Parathyroid adenoma (tissue), 2 donors: ENCODE data around the gene SF3B1.
"Not testable (repeated sequence)": the region's sequence is repeated elsewhere in the genome, so short reads cannot be mapped to it uniquely, and the experiment has no call there.

ENCODE experiments used
- H2AFZ ChIP-seq: fragments of 300-600 bp; sonication (generic); one replicate; pipeline ENCODE4 v1.7.0; 2017; ENCODE audit warnings: antibody characterized with exemption, mild to moderate bottlenecking
- H3K27ac ChIP-seq: fragments of 300-600 bp; sonication (generic); one replicate; pipeline ENCODE4 v1.7.0; 2017
- H3K27me3 ChIP-seq: fragments of 300-600 bp; sonication (generic); one replicate; pipeline ENCODE4 v1.7.0; 2017; ENCODE audit warnings: low read length; ENCODE audit not compliant: control insufficient read depth, insufficient read depth
- H3K36me3 ChIP-seq: fragments of 300-600 bp; sonication (generic); one replicate; pipeline ENCODE4 v1.7.0; 2017; ENCODE audit warnings: low read length; ENCODE audit not compliant: control insufficient read depth, insufficient read depth
- H3K4me1 ChIP-seq: fragments of 300-600 bp; sonication (generic); one replicate; pipeline ENCODE4 v1.7.0; 2017; ENCODE audit warnings: control low read depth
- H3K4me2 ChIP-seq: fragments of 300-600 bp; sonication (generic); one replicate; pipeline ENCODE4 v1.7.0; 2017; ENCODE audit warnings: low read length
- H3K4me3 ChIP-seq: fragments of 300-600 bp; sonication (generic); one replicate; pipeline ENCODE4 v1.7.0; 2017; ENCODE audit warnings: low read depth, low read length
- H3K79me2 ChIP-seq: fragments of 300-600 bp; sonication (generic); one replicate; pipeline ENCODE4 v1.7.0; 2017; ENCODE audit warnings: control low read depth
- H3K9ac ChIP-seq: fragments of 300-600 bp; sonication (generic); one replicate; pipeline ENCODE4 v1.7.0; 2017; ENCODE audit warnings: mild to moderate bottlenecking
- H3K9me3 ChIP-seq: fragments of 300-600 bp; sonication (generic); one replicate; pipeline ENCODE4 v1.7.0; 2017; ENCODE audit warnings: low read length; ENCODE audit not compliant: control insufficient read depth
- TF ChIP-seq, protein P1 (sequence below): fragments of 300-600 bp; sonication (generic); IDR thresholded peaks from one replicate; pipeline ENCODE4 v1.7.0; 2017; ENCODE audit warnings: antibody characterized with exemption, mild to moderate bottlenecking
- donor health status: primary hyperparathyroidism.

The SF3B1 gene

DNA sequence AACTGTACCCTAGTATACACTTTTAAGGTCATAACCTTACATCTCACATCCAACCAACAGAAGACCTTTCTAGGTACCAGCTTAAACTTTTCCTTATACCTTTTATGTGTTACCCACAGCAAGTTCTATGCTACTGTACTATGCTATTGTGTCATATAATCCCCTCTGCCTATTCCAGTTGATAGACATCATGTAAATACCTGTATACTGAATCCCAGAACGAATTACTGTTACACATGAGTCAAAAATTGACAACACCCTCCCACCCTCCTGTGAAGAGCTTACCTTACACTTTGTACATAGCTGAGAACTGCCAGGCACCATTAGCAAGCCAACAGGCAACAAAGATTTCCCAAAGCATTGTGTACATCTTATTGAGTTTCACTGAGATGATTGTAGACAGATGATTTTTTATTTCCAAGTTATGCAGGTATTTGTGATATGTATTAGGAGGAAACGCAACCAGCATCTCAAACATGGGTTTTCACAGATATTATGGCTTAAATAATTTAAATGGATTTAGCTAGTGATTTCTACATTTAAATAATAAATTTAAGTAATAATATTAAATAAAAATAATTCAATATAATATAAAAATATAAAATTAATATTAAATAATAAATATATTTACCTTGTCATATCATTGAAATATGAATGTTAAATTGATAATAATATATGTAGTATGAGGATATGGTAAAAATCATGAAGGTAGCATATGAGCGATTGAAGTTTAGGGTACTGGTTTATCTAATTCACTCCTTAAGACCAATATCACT lies 81.2 kb downstream of the SF3B1 start:
- Histone ChIP-seq H2AFZ (no peak overlapping the region), H3K36me3 (no peaks in the 10 kb centered on the region), H3K79me2 (no peaks in the 10 kb centered on the region), H3K27me3 (no peaks in the 10 kb centered on the region), H3K9me3 (no peaks in the 10 kb centered on the region), H3K9ac (no peak overlapping the region), H3K4me1 (no peaks in the 10 kb centered on the region), H3K4me3 (no peak overlapping the region), H3K4me2 (no peak overlapping the region), H3K27ac (no peak overlapping the region)
- TF ChIP-seq, protein P1, sequence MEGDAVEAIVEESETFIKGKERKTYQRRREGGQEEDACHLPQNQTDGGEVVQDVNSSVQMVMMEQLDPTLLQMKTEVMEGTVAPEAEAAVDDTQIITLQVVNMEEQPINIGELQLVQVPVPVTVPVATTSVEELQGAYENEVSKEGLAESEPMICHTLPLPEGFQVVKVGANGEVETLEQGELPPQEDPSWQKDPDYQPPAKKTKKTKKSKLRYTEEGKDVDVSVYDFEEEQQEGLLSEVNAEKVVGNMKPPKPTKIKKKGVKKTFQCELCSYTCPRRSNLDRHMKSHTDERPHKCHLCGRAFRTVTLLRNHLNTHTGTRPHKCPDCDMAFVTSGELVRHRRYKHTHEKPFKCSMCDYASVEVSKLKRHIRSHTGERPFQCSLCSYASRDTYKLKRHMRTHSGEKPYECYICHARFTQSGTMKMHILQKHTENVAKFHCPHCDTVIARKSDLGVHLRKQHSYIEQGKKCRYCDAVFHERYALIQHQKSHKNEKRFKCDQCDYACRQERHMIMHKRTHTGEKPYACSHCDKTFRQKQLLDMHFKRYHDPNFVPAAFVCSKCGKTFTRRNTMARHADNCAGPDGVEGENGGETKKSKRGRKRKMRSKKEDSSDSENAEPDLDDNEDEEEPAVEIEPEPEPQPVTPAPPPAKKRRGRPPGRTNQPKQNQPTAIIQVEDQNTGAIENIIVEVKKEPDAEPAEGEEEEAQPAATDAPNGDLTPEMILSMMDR, result no peak

DNA sequence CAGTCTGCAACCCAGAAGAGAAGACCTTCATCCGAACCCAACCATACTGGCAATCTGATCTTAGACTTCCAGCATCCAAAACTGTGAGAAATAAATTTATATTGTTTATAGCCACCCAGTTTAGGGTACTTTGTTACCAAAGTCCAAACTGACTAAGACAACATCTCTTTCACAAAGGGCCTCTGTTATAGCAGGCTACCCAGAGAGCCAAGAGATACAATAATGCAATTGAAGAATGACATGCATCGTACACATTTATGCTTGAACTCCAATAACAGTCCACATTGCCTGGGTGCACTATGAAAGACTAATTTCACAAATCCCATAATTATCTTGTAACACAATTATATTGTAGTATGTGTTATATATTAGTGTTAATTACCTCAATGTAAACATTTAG lies 85.1 kb downstream of the SF3B1 start:
- no peak overlapping the region for H3K4me3 ChIP-seq
- no peaks in the 10 kb centered on the region for H3K9me3 ChIP-seq
- no peaks in the 10 kb centered on the region for H3K27me3 ChIP-seq

DNA sequence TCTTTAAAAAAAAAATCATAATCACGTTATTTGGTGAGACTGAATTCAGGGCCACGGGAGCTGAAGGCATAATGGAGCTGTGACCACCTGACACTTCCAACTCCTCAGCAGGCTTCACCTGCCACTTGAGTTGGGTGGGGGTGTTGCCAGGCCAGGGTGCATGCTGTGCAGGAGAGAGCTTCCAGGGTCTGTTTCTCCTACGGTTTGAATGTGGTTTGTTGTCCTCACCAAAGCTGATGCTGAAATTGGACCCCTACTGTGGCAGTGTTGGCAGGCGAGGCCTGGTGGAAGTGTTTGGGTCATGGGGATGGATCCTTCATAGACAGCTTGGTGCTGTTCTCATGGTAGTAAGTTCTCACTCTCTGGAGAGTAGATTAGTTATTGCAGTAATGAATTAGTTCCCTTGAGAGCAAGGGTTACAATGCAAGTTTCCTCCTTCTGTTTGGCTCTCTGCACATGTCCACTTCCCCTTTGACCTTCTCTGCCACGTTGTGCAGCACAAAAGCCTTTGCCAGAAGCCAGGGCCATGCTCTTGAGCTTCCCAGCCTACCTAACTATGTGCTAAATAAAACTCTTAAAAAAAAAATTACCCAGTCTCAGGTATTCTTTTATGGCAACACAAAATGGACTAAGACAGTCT lies 86.0 kb downstream of the SF3B1 start:
- no peaks in the 10 kb centered on the region for H3K36me3 ChIP-seq
- H3K27ac ChIP-seq, result no peak overlapping the region
- H3K9ac ChIP-seq, result no peak overlapping the region
- no peaks in the 10 kb centered on the region for H3K4me1 ChIP-seq
- TF ChIP-seq, protein P1, result no peak
- no peak overlapping the region for H3K4me3 ChIP-seq
- no peak overlapping the region for H2AFZ ChIP-seq
- no peaks in the 10 kb centered on the region for H3K27me3 ChIP-seq
- H3K9me3 ChIP-seq, result no peaks in the 10 kb centered on the region
- H3K4me2 ChIP-seq, result no peak overlapping the region
- H3K79me2 ChIP-seq, result no peaks in the 10 kb centered on the region

More for the DNA sequence above, 85.1 kb downstream of the SF3B1 start:
- Histone ChIP-seq H3K4me2 (no peak overlapping the region), H3K79me2 (no peaks in the 10 kb centered on the region), H3K27ac (no peak overlapping the region), H2AFZ (no peak overlapping the region), H3K4me1 (no peaks in the 10 kb centered on the region), H3K36me3 (no peaks in the 10 kb centered on the region), H3K9ac (no peak overlapping the region)
- TF ChIP-seq, protein P1, result no peak

DNA sequence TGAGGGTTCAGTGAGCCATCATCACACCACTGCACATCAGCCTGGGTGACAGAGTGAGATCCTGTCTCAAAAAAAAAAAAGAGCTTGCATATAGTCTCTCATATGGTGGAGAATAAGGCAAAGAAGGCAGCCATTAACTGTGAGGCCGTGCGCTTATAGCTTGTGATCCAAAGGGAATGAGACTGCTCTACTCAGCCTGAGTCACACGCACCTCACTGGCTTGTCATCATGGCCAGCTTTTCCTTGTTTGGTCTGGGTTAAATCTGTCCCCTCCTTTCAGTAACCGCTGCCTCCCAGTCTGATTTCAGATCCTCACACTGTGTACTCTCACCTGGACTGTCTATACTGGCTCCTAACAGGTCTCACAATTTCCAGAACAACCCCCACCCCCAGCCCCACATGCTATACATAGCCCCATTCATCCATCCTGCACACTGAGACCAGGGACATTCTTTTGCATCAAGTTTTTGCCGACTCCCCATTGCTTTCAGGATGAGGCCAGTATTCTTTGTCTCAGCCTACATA lies 88.9 kb downstream of the SF3B1 start:
- TF ChIP-seq, protein P1, result no peak
- H3K27ac ChIP-seq, result no peak overlapping the region
- no peak overlapping the region for H2AFZ ChIP-seq
- H3K4me2 ChIP-seq, result no peak overlapping the region
- H3K79me2 ChIP-seq, result no peaks in the 10 kb centered on the region
- no peaks in the 10 kb centered on the region for H3K27me3 ChIP-seq
- no peaks in the 10 kb centered on the region for H3K36me3 ChIP-seq
- H3K4me3 ChIP-seq, result no peak overlapping the region
- no peaks in the 10 kb centered on the region for H3K4me1 ChIP-seq
- H3K9me3 ChIP-seq, result no peaks in the 10 kb centered on the region
- no peak overlapping the region for H3K9ac ChIP-seq

DNA sequence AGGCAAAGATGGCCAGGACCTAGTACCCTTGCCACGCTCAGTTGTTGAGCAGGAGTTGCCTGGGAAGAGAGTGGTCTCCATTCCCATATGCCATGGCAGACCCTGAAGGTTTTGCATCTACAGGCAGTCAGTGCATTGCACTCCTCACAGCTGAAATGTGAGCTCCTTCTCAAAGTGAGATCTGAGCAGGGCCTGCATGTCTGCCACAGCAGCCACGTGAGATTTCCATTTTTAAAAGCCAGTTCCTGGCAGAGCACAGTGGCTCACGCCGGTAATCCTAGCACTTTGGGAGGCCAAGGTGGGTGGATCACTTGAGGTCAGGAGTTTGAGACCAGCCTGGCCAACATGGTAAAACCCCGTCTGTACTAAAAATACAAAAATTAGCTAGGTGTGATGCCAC lies 90.9 kb downstream of the SF3B1 start:
- not testable (repeated sequence) for H3K9me3 ChIP-seq, H3K9ac ChIP-seq, H3K27ac ChIP-seq, H3K4me3 ChIP-seq, H3K27me3 ChIP-seq, H3K36me3 ChIP-seq, H3K79me2 ChIP-seq, H3K4me2 ChIP-seq, H2AFZ ChIP-seq, H3K4me1 ChIP-seq
